GM06990 (cell line): ENCODE measurements around the gene ATOH8.
A peak's percentile ranks its signal among the peaks of the same experiment; 100 is the strongest.

Experiments used
- DNase-seq: peaks from one replicate; pipeline ENCODE4 v3.0.0-alpha.2; 2011; ENCODE audit not compliant: insufficient read length; ENCODE audit errors: extremely low read depth
- H3K27me3 ChIP-seq: replicated peaks from 2 replicates; pipeline ENCODE4 v1.6.0; 2011; ENCODE audit warnings: low read length; ENCODE audit not compliant: control insufficient read depth, insufficient read depth
- H3K36me3 ChIP-seq: 2 replicates; pipeline ENCODE4 v1.5.1; 2011; ENCODE audit warnings: low read length; ENCODE audit not compliant: control insufficient read depth, insufficient read depth
- H3K4me3 ChIP-seq: replicated peaks from 2 replicates; pipeline ENCODE4 v1.5.1; 2011; ENCODE audit warnings: low read depth, mild to moderate bottlenecking, control low read depth, low read length
- CTCF ChIP-seq: IDR thresholded peaks from 2 replicates; pipeline ENCODE4 v1.5.1; 2011; ENCODE audit warnings: low read length, control low read depth, mild to moderate bottlenecking, inconsistent platforms; ENCODE audit not compliant: insufficient read depth, poor library complexity, severe bottlenecking

The ATOH8 gene

GRCh38 chr2:85744741-85745601, 8.8 kb upstream of the ATOH8 start:
- no peak for TF ChIP-seq CTCF
- no peaks in the 10 kb centered on the region for H3K36me3 ChIP-seq
- DNase-seq = no peak
- peaks cover 1% of the 10 kb centered on the region for H3K27me3 ChIP-seq
- no peak overlapping the region for H3K4me3 ChIP-seq

GRCh38 chr2:85745619-85746018, 8.2 kb upstream of the ATOH8 start:
- peaks cover 3% of the 10 kb centered on the region for H3K27me3 ChIP-seq
- no peak overlapping the region for H3K4me3 ChIP-seq
- DNase-seq = no peak
- no peaks in the 10 kb centered on the region for H3K36me3 ChIP-seq
- no peak for TF ChIP-seq CTCF

GRCh38 chr2:85746321-85747004, 7.3 kb upstream of the ATOH8 start:
- Histone ChIP-seq H3K36me3 (no peaks in the 10 kb centered on the region), H3K27me3 (peaks cover 3% of the 10 kb centered on the region), H3K4me3 (no peak overlapping the region)
- TF ChIP-seq CTCF = no peak
- DNase-seq = no peak

GRCh38 chr2:85747441-85747840, 6.3 kb upstream of the ATOH8 start:
- no peaks in the 10 kb centered on the region for H3K36me3 ChIP-seq
- DNase-seq = no peak
- TF ChIP-seq CTCF = no peak
- peaks cover 3% of the 10 kb centered on the region for H3K27me3 ChIP-seq
- no peak overlapping the region for H3K4me3 ChIP-seq

GRCh38 chr2:85748039-85748734, 5.6 kb upstream of the ATOH8 start:
- Histone ChIP-seq H3K4me3 (no peak overlapping the region), H3K36me3 (no peaks in the 10 kb centered on the region), H3K27me3 (peaks cover 7% of the 10 kb centered on the region)
- peak; percentile 51 for DNase-seq
- TF ChIP-seq CTCF = no peak
